Measurements from ENCODE around the gene TBC1D22A.

- TF ChIP-seq CTCF (conservative IDR thresholded peaks at IDR 0.05; ENCODE audit: low read depth, low read length) (no peak), EZH2phosphoT487 (IDR thresholded peaks at IDR 0.05; ENCODE audit: borderline replicate concordance, low read length) (no peak), EZH2 (IDR thresholded peaks at IDR 0.05; ENCODE audit: low read length, unreplicated experiment) (no peak)
These were observed 329.7 kb downstream of the TBC1D22A start for GRCh38 chr22:47091921-47092700.

Data from PC-3 (cell line).